Upper lobe of right lung (tissue), 1 donor: Measurements from ENCODE around the gene FAM180A. TPM values are rescaled to one million over a fixed set of nuclear protein-coding genes. Genes with fewer than 3 reads are reported as not detected.

Experiments used
- ATAC-seq: fragments of 200-7000 bp; cut with Tn5 transposase; one replicate; pipeline ENCODE4 v1.9.1; 2020; ENCODE audit warnings: mild to moderate bottlenecking, moderate library complexity
- DNase-seq: peaks from one replicate; pipeline ENCODE4 v3.0.0-alpha.2; 2020
- H3K27ac ChIP-seq: fragments of 200-600 bp; one replicate; pipeline ENCODE4 v1.8.0; 2022
- H3K27me3 ChIP-seq: fragments of 200-600 bp; one replicate; pipeline ENCODE4 v1.8.0; 2022; ENCODE audit warnings: mild to moderate bottlenecking
- H3K36me3 ChIP-seq: fragments of 200-600 bp; one replicate; pipeline ENCODE4 v1.8.0; 2022
- H3K4me1 ChIP-seq: fragments of 200-600 bp; one replicate; pipeline ENCODE4 v1.8.0; 2022
- H3K4me3 ChIP-seq: fragments of 200-600 bp; one replicate; pipeline ENCODE4 v1.8.0; 2022; ENCODE audit warnings: mild to moderate bottlenecking
- H3K9me3 ChIP-seq: fragments of 200-600 bp; one replicate; pipeline ENCODE4 v1.8.0; 2022
- intact Hi-C: fragments of 100-400 bp; cut with DNase I; formaldehyde crosslinking; loops from one replicate; pipeline ENCODE4 v1.11.0; 2022
- total RNA-seq: library from RNA; stranded (reverse); fragmentation: NEBNext Ultra II Directional; extraction: Animal tissue kit (Norgen Biotek cat#: 25700); gene quantifications from one replicate; pipeline ENCODE4 v1.2.1, GENCODE V29; 2021
- TF ChIP-seq, protein P1 (sequence below): fragments of 200-600 bp; IDR thresholded peaks from one replicate; pipeline ENCODE4 v1.8.0; 2022; ENCODE audit warnings: antibody characterized with exemption
- donor health status: DM: no; HTN: yes; CAD: no; lungs with severe emphysema.

FAM180A gene
- total RNA-seq, 1 donor from 2014 or later, result 6.8 TPM

DNA sequence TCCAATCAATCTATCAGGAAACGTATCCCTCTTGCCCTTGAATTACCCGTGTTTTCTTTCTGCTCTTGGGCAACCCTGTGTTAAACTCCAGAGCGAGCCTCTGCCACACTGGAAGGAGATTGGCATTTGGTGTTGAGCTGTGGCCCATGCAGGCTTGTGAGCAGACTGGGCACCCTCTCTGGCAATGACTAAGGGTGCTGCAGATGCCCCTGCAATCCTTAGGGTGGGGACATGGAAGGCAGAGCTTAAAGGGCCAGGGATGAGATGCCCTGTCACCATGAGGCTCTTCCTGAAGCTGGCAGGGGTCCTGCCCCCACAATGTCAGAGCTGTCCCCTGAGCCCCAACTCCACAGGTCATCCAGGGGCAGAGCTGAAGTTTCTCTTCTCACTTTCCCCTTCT, 19.5 kb upstream of the FAM180A start:
- H3K27ac ChIP-seq, result no peak overlapping the region
- H3K4me3 ChIP-seq, result no peak overlapping the region
- H3K4me1 ChIP-seq, result peaks cover 9% of the 10 kb centered on the region
- no peak for ATAC-seq
- intact Hi-C loops, result no loop called here
- H3K36me3 ChIP-seq, result no peaks in the 10 kb centered on the region
- H3K27me3 ChIP-seq, result no peaks in the 10 kb centered on the region
- TF ChIP-seq, protein P1, sequence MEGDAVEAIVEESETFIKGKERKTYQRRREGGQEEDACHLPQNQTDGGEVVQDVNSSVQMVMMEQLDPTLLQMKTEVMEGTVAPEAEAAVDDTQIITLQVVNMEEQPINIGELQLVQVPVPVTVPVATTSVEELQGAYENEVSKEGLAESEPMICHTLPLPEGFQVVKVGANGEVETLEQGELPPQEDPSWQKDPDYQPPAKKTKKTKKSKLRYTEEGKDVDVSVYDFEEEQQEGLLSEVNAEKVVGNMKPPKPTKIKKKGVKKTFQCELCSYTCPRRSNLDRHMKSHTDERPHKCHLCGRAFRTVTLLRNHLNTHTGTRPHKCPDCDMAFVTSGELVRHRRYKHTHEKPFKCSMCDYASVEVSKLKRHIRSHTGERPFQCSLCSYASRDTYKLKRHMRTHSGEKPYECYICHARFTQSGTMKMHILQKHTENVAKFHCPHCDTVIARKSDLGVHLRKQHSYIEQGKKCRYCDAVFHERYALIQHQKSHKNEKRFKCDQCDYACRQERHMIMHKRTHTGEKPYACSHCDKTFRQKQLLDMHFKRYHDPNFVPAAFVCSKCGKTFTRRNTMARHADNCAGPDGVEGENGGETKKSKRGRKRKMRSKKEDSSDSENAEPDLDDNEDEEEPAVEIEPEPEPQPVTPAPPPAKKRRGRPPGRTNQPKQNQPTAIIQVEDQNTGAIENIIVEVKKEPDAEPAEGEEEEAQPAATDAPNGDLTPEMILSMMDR, result no peak
- H3K9me3 ChIP-seq, result no peaks in the 10 kb centered on the region
- no peak for DNase-seq

DNA sequence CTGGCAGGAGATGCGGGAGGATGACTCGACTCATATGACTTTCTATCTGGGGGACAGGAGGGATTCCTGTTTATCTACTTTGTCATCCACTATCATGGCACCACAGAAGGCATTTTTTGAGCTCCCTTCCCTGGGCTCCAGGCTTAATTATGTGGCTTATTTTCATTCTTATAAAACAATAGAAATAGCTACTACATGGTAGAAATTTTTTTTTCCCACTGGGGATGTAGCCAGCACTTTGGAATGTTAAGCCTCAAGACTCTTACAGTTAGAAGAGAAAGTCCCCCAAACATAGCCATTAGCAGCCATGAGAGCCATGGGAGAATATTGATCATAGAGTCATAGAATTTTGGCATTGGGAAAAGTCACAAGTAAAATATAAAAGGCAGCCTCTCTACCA, 14.6 kb upstream of the FAM180A start:
- Histone ChIP-seq H3K27ac (no peak overlapping the region), H3K4me3 (no peak overlapping the region), H3K4me1 (peaks cover 9% of the 10 kb centered on the region), H3K9me3 (no peaks in the 10 kb centered on the region), H3K36me3 (no peaks in the 10 kb centered on the region), H3K27me3 (no peaks in the 10 kb centered on the region)
- DNase-seq, result no peak
- ATAC-seq, result no peak
- intact Hi-C loops, result no loop called here
- TF ChIP-seq, protein P1, result no peak

DNA sequence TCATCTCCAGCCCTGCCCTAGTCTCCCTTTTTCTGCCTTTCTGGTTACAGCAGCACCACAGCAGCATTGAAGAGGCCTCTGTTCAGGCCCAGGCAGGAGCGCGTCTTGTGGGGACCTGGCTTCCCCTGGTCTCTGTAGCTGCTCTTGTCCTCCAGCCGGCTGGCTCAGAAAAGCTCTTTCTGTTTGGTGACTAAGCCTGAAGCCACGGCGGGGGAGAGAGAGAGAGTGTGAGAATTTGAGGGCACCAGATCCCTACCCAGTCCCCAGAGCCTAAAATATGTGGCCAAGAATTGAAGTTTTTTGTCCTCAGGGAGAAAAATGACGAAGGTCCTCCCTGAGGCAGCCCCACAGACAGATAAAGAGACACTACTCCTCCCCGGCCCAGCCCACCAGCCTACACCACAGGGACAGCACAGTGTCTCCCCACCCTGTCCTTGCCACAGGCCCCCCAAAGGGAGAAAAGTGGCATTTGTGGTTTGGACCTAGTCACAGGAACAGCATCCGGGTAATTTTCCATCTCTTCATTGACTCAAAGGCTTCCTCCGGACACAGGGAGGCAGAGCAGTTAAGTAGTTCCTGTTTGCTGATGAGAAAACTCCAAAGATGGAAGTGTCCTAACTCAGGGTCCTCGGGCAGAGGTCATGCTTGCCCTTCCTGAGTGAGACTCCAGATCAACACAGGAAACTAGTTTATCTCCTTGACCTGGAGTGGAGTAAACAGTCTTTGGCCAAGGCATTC, 13.3 kb upstream of the FAM180A start:
- H3K4me1 ChIP-seq, result peaks cover 5% of the 10 kb centered on the region
- no peaks in the 10 kb centered on the region for H3K36me3 ChIP-seq
- DNase-seq (no peak), ATAC-seq (peak; percentile 60)
- H3K4me3 ChIP-seq, result no peak overlapping the region
- H3K9me3 ChIP-seq, result no peaks in the 10 kb centered on the region
- intact Hi-C loops, result no loop called here
- no peaks in the 10 kb centered on the region for H3K27me3 ChIP-seq
- no peak overlapping the region for H3K27ac ChIP-seq
- TF ChIP-seq, protein P1, result no peak

DNA sequence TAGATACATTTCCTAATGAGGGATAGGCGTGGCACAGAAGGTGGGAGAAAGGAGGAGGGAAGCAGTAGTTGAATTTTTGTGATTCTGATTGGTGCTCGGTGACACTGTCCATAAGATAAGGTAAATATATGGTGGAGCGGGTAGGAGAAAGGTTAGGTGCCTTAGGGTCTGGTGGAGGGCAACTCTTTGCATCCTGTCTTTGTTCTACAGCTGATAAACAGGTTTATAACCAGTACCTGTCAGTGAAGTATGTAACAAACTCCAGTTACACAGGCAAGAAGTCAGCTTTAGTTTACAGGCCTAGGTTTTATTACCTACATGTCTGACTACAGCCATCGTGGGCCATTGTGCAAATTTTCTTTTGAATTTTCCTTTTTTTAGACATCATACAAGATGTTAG, 10.9 kb upstream of the FAM180A start:
- peaks cover 5% of the 10 kb centered on the region for H3K4me1 ChIP-seq
- TF ChIP-seq, protein P1, result no peak
- no peaks in the 10 kb centered on the region for H3K27me3 ChIP-seq
- no peaks in the 10 kb centered on the region for H3K36me3 ChIP-seq
- no peaks in the 10 kb centered on the region for H3K9me3 ChIP-seq
- DNase-seq (no peak), ATAC-seq (no peak)
- H3K27ac ChIP-seq, result no peak overlapping the region
- intact Hi-C loops, result no loop called here
- H3K4me3 ChIP-seq, result no peak overlapping the region

DNA sequence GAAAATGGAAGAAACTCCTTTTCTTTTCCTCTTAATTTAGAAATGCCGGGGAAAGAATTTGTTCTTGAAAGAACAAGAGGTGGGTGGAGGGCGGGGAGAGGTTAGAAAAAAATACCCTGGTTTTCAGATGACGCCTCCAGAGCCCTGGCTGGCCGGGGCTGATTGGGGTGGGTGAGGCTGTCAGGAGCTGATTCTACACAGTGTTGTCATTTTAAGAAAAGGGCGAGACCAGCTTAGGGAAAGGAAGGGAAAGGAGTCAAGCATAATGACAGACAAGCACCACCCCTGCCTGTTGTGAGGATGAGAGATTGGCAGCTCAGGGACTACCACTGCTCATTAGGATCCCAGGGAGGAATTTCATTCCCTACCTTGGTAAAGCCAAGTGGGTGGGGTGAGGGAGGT, 9.9 kb upstream of the FAM180A start:
- DNase-seq (no peak), ATAC-seq (peak; percentile 59)
- peaks cover 5% of the 10 kb centered on the region for H3K4me1 ChIP-seq
- intact Hi-C loops, result no loop called here
- H3K27ac ChIP-seq, result peak overlapping the region; percentile 86
- no peaks in the 10 kb centered on the region for H3K27me3 ChIP-seq
- no peaks in the 10 kb centered on the region for H3K9me3 ChIP-seq
- TF ChIP-seq, protein P1, result no peak
- H3K36me3 ChIP-seq, result no peaks in the 10 kb centered on the region
- H3K4me3 ChIP-seq, result peak overlapping the region; percentile 38
